HT-29 (cell line): ENCODE results near the gene DPEP1. TPM values are rescaled to one million over a fixed set of nuclear protein-coding genes. Genes with fewer than 3 reads are reported as not detected.

ENCODE experiments used
- DNase-seq: peaks from one replicate; pipeline ENCODE4 v3.0.0-alpha.2; 2015; ENCODE audit warnings: low spot score
- total RNA-seq: library from RNA; depleted of rRNA; stranded (reverse); fragments of >200 nt; shearing (Covaris generic); gene quantifications from 2 replicates; pipeline ENCODE4 v1.2.3, GENCODE V29; 2014

The DPEP1 gene
- total RNA-seq, 1 experiment from 2014 or later, result 81.5 TPM

DNA sequence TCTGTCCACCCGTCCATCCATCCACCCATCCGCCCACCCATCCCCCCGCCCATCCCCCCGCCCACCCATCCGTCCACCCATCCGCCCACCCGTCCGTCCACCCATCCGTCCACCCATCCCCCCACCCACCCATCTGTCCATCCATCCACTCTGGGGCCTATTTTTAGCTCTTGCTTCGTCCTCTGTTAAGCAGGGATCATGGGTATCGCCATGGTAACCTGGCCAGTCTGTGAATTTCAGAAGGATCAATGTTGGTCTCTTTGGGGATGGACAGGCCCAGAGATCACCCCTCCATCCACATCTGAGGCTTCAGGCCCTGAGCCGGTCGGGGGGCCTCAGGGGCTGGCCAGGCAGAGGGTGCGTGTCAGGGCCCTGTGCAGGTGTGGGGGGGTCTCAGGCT is 15.2 kb upstream of the DPEP1 start:
- DNase-seq, result no peak

DNA sequence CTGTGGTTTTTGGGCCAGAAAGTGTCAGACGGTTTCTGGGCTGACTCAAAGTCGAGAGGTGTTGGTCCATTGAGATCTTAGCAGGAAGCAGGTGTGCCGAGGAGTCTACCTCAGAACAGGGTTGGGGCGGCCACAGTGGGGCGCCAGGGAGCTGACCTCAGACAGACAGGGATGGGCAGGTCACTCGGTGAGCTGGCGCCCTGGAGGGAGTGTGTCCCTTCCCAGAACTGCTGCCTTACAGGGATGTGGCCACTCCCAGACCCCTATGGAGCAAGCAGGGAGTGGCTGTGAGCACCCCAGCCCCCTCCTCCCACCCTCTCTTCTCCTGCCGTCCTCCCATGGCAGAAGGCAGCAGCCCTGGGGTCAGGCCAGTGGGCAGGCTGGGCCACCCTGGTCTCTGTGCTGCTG is 14.0 kb upstream of the DPEP1 start:
- peak; percentile 71 for DNase-seq

DNA sequence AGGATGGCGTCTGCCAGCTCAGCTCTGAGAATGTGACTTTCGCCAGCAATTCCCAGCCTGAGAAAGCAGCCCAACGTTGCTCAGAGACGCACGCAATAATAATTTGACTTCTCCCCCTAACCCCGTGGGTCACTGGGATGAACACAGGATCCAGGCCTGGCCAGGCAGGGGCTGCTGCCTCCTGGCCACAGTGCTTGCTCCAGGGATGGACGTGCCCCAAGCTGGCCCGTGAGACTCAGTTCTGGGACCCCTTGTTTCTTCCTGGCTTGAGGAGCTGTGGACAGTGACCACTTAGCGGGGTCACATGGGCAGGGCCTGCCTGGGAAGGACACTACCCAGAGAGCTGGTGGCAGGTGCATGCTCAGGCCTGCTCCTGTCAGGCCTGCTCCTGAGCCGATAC is 13.5 kb upstream of the DPEP1 start:
- no peak for DNase-seq

DNA sequence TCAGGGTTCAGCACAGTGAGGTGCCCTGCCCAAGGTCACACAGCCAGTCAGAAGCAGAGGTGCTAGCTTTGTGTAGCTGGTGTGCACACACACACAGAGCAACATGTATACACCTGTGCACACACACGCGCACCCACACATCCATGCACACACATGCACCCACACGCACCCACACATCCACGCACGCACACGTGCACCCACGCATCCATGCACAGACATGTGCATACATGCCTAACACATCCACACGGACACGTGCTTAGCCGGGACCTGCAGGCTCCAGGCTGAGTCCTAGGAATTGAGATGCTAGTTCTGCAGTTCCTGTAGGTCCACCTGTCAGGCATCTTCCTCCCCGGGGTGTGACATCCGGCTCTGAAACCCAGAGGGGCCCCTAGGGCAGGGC is 13.0 kb upstream of the DPEP1 start:
- DNase-seq, result no peak

DNA sequence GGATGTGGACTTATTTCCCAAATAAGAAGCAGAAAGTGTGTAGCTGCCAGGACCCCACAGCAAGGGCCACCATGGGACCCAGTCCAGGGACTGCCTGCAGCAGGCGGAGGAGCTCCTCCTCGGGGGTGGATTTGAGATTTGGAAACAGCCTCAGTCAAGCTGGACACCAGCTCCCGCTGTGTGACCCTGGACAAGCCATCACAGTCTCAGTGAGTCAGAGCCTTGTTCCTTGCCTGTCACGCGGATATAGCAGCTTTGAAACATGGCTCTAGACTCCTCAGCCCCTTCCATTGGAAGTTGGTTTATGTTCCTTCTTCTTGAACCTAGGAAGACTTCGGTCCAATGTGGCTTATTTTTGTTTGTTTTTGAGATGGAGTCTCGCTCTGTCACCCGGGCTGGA is 12.5 kb upstream of the DPEP1 start:
- DNase-seq, result no peak

DNA sequence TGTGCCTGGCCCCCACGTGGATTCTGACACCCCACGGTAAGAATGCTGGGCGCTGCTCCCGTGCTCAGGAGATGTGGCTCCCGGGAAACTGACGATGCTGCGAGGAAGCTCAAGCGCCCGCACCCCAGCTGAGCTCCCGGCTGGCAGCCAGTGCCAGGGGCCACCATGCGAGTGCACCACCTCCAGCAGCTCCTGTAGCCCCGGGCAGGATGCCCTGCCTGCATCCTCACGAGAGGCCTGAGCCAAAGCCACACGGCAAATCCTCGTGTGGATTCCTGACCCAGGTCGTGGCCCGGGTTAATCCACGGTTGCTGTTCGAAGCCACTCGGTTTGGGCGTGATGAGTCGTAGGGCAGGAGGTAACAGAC is 11.6 kb upstream of the DPEP1 start:
- DNase-seq, result no peak

DNA sequence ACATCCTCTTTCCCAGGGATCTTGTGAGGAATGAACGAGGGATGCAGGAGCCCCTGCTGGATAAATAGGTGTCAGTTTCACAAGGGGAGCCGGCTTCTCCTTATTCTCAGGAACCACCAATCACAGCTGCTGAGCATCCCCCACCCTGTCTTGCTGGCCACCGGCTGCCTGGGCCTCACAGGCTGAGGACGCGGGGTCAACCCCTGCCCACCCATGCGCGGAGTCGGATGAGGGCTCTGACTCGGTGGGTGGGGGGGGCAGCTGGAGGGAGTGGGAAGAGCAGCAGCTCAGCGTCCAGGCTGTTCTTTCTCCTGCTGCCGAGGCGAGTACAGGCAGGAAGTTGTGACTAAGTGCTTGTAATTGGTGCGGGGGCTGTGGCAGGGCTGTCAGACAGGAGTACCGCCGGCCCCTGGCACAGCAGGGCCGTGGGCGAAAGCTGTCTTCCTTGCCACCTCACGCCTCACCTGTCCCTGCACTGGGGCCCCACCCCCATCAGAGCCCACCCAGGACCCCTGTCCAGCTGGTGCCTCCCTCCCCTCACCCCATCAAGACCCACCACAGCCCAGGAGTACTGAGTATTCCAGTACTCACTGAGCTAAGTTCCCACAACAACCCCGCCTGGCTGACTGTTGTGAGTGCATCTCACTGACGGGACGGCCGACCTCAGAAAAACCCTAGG is 11.0 kb upstream of the DPEP1 start:
- no peak for DNase-seq

DNA sequence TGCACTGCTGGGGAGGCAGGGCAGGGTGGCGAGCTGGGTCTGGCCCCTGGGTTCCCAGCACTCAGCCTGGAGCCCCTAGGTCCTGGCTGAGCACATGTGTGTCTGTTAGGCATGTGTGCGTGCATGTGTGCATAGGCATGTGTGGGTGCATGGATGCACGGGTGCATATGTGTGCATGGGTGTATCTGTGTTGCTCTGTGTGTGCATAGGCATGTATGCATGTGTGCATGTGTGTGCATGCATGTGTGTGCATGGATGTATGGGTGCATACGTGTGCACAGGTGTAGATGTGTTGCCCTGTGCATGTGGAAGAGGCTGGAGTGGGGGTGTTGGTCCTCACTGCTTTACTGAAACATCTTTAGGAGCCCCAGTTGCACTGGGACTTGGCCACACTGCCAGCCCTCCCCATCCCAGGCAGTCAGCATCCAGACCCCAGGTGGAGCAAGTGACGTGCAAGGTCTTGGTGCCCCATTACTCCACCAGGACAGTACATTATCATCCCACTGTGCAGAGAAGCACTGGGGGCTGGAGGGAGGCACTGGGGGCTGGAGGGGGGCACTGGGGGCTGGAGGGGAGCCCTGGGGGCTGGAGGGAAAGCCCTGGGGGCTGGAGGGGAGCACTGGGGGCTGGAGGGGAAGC is 10.4 kb upstream of the DPEP1 start:
- DNase-seq, result no peak

DNA sequence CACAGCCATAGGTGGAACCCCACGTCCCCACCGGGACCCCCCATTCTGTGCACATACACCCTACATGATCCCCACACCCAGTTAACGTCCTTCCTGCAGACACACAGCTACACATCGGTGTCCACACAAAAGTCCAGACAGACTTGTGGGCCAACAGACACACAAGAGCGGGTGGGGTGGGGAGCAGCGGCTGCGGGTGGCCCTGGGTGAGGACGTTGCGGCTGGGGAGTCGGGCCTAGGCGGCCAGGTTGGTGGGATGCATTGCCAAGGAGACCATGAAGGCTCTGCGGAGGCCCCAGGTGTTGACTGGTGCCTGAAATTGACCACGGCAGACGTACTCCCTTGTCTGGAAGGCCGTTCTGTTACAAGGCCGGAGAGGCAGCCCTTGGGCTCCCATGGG is 8.7 kb upstream of the DPEP1 start:
- no peak for DNase-seq

DNA sequence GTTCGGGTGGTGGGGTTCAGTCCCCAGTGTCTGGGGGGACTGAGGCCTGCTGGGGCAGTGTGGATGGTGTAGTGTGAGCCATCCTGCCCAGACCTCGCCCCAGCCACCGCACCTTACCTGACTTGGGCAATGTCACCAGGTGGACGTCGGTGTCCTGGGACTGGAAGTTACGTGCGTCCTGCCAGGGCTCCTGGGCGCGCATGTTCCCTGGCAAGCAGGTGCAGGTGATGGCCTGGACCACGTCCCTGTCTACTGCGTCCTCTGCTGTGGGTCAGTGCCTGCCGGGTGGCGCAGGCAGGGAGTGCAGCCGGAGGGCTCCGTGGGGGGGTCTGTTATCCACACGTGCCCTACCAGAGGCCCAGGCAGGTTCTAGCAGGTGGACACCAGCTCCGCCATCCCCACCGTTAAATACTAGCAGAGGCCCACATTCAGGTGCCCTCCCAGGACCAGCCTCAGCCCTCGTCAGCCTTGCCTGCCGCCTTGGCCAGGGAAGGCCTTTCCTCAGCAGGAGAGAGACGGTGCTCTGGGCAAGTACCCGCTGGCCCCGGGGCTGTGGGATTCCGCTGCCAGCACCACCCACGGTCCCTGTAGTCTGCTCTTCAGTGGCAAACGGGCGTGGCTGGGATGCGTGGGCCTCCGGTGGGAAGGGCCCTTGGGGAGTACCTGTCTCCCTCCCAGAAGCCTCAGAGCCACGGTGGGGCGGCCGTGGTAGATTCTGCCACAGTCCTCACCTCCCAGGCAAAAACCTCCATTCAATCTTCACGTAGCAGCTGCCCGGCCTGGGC is 8.1 kb upstream of the DPEP1 start:
- DNase-seq, result no peak

DNA sequence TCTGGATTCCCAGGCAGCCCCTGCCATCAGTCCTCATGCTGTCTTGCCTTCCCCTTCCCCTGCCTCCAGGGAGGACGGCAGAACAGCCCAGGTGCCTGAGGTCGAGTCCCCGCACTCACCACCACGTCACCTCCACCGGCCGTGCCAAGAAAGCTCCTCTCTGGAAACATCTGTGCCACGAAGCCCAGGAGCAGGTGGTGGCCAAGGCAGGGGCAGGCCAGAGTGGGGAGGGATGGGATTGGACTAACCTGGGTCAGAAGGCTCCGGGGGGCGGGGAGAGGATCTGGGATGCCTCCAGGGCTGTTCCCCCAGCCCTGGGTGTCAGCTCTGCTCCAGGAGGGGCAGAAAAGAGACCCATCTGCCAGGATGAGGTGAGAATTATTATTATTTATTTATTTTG is 7.4 kb upstream of the DPEP1 start:
- no peak for DNase-seq

DNA sequence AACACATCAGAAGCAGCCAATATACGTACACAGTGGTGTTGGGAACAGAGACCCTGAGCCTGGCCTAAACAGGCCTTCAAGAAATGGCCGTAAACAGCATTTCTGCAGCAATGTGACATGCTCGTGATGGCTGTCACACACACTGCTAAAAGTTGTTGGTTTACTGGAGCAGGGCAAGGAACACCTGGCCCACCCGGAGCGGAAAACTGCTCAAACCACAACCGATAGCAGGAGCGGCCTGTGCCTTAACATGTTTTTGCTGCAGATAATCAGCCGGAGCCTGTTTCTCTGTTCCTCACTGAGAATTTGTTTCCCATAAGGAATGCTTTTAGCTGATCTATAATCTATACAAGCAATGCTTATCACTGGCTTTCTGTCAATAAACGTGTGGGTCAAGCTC is 6.0 kb upstream of the DPEP1 start:
- no peak for DNase-seq

DNA sequence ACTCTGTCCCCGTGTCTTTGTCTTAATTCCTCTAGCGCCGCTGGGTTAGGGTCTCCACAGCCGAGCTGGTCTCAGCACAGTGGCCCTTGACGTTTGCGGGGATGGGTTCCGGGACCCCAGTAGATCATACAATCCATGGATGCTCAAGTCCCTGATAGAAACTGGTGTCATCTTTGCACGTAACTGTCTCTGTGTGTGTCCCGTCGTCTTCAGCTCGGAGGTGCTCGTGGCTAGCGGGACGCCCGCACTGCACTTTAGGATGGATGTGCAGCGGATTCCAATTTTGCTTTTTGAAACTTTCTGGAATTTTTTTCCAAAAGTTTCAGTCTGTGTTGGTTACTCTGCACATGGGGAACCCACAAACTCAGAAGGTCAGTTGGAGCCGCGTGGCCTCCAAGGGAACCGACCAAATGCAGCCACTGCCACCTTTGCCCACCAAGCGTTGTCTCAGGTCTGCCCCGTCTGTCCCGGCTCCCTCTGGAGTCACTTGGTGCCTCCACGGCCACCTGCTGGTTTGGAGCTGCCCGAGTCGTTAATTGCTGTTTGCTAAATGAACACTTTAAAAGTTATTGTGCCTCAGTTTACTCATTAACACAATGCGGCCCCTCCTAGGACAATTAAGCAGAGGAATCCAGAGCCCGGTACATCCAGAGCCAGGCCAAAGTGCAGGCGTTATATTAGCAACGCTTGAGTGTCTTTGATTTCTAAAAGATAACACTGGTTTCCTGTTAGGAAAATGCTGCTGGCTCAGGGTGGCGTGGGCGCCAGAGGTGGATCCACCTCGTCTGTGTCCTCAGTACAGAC is 5.3 kb upstream of the DPEP1 start:
- no peak for DNase-seq

DNA sequence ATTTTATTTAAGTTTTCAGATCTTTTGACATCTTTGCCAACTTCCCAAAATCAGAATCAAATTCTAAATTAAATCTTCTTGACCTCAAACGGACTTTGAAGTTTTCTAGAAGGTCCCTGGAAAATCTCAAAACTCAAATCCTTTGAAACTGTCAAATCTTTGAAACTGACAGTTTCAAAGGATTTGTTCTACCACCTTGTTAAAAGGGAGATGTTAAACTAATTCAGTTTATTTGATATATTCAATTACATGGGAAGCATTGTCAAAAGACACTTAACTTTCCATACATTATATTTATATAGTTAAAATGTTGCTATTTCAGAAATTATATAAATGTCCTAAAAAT is 3.4 kb upstream of the DPEP1 start:
- DNase-seq, result no peak

DNA sequence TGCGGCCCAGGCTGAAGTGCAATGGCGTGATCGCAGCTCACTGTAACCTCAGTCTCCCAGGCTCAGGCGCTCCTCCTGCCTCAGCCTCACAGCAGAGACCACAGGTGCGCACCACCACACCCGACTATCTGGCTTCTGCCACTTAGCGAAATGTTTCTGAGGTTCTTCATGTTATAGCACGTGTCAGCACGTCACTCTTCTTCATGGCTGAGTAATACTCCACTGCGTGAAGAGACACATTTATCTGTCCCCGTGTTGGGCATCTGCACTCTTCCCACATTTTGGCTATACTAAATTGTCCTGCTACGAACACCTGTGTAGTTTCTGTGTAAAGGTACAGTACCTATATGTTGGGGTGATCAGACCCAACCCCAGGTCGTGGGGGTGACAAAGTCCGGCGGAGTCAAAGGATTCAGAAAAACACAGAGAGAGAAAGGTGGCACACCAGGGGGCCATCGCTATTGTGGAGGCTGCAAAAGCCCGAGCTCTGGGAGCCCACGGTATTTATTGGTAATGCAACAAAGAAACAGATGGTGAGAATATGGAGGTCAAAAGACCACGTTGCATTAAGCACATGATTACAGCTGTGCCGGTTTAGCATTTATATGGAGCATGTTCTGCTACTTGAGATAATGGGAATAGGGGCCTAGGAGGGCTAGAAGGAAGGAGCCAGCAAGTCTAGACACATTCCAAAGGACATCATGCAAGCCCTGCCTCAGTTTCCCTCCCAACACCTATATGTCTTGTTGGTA is 851 bp upstream of the DPEP1 start:
- no peak for DNase-seq

DNA sequence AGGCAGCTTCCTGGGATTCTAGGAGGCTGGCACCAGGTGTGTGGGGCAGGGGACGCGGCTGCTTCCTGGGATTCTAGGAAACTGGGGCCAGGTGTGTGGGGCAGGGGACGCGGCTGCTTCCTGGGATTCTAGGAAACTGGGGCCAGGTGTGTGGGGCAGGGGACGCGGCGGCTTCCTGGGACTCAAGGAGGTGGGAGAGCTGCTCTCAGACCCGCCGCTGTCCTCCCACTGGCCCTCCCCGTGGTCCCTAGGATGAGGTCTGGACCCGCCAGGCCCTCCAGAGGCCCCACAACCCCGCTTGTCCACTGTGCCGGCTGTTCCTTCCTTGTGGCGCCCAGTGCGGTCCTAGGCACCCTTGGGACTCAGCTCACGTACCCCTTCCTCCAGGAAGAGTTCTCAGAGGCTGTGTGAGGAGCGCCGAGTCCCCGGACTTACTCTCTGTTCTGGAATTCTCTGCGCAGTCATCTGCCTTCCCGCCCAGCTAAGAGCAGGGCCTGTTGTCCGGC is 565 bp downstream of the DPEP1 start:
- DNase-seq, result no peak

DNA sequence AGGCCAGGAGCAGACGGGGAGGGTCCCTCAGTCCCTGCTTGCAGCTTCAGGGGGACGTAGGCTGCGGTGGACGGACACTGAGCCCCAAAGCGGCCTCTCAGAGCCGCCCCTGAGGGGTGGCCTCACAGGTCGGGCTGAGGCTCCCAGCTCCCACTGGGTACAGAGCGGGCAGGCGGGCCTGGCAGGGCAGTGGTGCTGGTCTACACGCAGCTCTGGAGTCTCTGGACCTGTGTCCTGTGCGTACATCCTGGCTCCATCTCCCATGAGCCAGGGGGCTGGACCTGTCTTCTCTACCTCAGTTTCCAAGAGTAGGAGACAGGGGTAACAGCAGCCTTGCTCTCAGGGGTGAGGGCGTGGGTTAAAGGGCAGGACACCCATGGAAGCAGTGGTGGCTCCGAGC is 1.7 kb downstream of the DPEP1 start:
- DNase-seq, result no peak

DNA sequence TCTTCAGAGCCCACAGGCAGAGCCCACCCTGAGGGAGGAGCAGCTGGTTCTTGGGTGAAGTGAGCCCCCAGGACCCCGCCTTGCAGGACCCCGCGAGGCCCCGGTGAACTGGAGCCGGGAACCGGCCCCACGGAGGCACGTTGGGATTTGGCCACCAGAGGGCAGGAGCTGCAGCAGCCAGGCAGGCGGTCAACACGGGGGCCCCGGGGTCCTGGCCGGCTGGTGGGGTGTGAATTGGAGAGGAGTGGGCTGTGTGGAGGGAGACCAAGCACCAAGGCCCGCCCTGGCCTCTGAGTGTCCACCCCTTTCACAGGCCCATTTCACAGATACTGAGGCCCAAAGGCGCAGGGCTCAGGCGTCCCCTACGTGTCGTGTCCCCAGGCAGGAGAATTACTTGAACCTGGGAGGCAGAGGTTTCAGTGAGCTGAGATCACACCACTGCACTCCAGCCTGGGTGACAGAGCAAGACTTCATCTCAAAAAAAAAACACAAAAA is 2.2 kb downstream of the DPEP1 start:
- no peak for DNase-seq

DNA sequence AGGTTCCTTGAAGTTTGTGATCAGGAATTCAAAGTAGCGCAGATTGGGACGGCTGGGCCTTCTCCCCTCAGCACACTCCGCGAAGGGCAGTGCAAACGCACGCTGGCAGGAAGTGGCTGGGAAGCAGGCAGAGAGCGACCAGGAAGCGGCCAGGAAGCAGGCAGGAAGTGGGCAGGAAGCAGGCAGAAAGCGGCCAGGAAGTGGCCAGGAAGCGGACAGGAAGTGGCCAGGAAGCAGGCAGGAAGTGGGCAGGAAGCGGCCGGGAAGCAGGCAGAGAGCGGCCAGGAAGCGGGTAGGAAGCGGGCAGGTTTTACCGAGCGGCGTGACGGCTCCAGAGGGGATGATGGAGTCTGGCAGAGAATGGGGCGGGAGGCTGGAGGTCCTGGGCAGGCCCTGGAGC is 3.2 kb downstream of the DPEP1 start:
- no peak for DNase-seq

DNA sequence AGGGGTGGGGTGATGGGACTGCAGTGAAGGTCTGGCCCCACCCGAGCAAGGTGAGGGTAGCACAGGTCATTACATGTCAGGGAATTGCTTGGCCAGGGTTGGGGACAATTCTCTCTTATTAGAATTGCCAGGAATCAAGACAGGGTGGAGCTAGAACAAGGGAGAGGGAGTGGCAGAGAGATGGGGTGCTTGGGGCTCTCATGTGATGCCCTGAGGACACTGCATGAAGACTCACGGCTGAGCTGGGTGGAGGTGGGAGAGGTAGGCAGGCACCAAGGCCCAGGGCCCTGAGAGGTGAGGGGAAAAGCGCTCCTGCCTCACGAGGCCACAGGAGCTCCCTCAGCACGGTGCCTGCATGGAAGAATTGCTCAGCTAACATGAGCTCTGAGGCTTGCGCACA is 3.6 kb downstream of the DPEP1 start:
- no peak for DNase-seq
